Naive thymus-derived CD8-positive, alpha-beta T cell (primary cell): ENCODE results near the gene MTG2. TPM values are rescaled to one million over a fixed set of nuclear protein-coding genes. Genes with fewer than 3 reads are reported as not detected.

Experiments used
- ATAC-seq, 2 donors: fragments of 150-1000 bp; cut with Tn5 transposase in 1 of 2; sonication (Bioruptor Pico), chemical (Tn5 transposase) in 1 of 2; 1 replicate in 1 of 2; 2 replicates in 1 of 2; pipeline ENCODE4 v1.10.0; 2021; ENCODE audit warnings: mild to moderate bottlenecking in 2 of 2, moderate library complexity in 2 of 2
- POLR2A ChIA-PET: fragments of 350-600 bp; sonication (Branson Sonifier 250); formaldehyde crosslinking; loops from one replicate; lab custom pipeline; 2021; ENCODE audit warnings: antibody characterized with exemption; lab: Charles Lee
- DNase-seq, 10 donors: peaks; one replicate each; pipeline versions ENCODE4 v3.0.0 to v3.0.0-alpha.2; 2020 to 2022
- H3K27ac Mint-ChIP-seq, 10 donors: one replicate each; pipeline ENCODE4 v1.8.0; 2020 to 2022; ENCODE audit warnings: mild to moderate bottlenecking in 10 of 10, mixed read lengths in 10 of 10, moderate library complexity in 4 of 10, inconsistent platforms in 1 of 10
- H3K27me3 Mint-ChIP-seq, 5 donors: one replicate each; pipeline ENCODE4 v1.8.0; 2021 to 2022; ENCODE audit warnings: mixed read lengths in 5 of 5
- H3K36me3 Mint-ChIP-seq, 3 donors: one replicate each; pipeline ENCODE4 v1.8.0; 2020 to 2022; ENCODE audit warnings: mixed read lengths in 3 of 3, mild to moderate bottlenecking in 2 of 3, inconsistent platforms in 1 of 3
- H3K4me1 Mint-ChIP-seq, 4 donors: one replicate each; pipeline ENCODE4 v1.8.0; 2021 to 2022; ENCODE audit warnings: mixed read lengths in 4 of 4
- H3K4me3 Mint-ChIP-seq, 10 donors: one replicate each; pipeline ENCODE4 v1.8.0; 2020 to 2022; ENCODE audit warnings: mild to moderate bottlenecking in 10 of 10, mixed read lengths in 10 of 10, moderate library complexity in 6 of 10, inconsistent platforms in 1 of 10
- H3K9me3 Mint-ChIP-seq, 9 donors: one replicate each; pipeline ENCODE4 v1.8.0; 2020 to 2022; ENCODE audit warnings: mixed read lengths in 9 of 9, mild to moderate bottlenecking in 3 of 9, inconsistent platforms in 1 of 9, moderate library complexity in 1 of 9
- polyA plus RNA-seq, 3 donors: library from polyadenylated mRNA; unstranded; fragments of 300-500 nt; fragmentation: Illumina TruSeq; gene quantifications; one replicate each; pipeline ENCODE4 v1.2.3, GENCODE V29; 2021
- total RNA-seq, 8 experiments: library from RNA in 2 of 8; stranded (reverse) in 2 of 8; gene quantifications; one replicate each; pipeline ENCODE4 v1.2.3 and lab custom pipeline; 2021 to 2026

MTG2 gene
- total and polyA plus RNA-seq, 5 experiments from 2014 or later, result 21.8 to 45.1 (median 28.5) TPM

GRCh38 chr20:62215991-62216635 lies 33.3 kb downstream of the MTG2 start:
- POLR2A ChIA-PET, result no interaction called here
- peaks cover 1 to 6% (median 3%) of the 10 kb centered on the region in 4 donors for H3K4me1 Mint-ChIP-seq
- no peak for DNase-seq
- H3K27ac Mint-ChIP-seq, result no peak overlapping the region
- no peak overlapping the region for H3K4me3 Mint-ChIP-seq
- peaks cover 1 to 55% (median 20%) of the 10 kb centered on the region in 5 donors for H3K27me3 Mint-ChIP-seq
- H3K9me3 Mint-ChIP-seq, result no peaks in the 10 kb centered on the region
- H3K36me3 Mint-ChIP-seq, result no peaks in the 10 kb centered on the region
- no peak for ATAC-seq

- DNase-seq, result no peak
- Mint-ChIP-seq H3K36me3 (peaks cover 0 to 2% (median 0%) of the 10 kb centered on the region in 3 donors), H3K27ac (peak overlapping the region in 1 of 10 donors; percentile 33), H3K27me3 (peaks cover 2 to 63% (median 27%) of the 10 kb centered on the region in 5 donors), H3K4me3 (peak overlapping the region in 1 of 10 donors; percentile 33), H3K4me1 (peaks cover 3 to 8% (median 3%) of the 10 kb centered on the region in 4 donors), H3K9me3 (no peaks in the 10 kb centered on the region)
- ATAC-seq, result no peak
- POLR2A ChIA-PET, result interaction anchor here (0.6 kb wide), 1 partner anchor 36 kb away, joined by 5 read pairs; no protein-coding TSS in a partner anchor
Measured at GRCh38 chr20:62216636-62217566, 34.1 kb downstream of the MTG2 start.

- no peaks in the 10 kb centered on the region for H3K9me3 Mint-ChIP-seq
- peaks cover 2 to 70% (median 37%) of the 10 kb centered on the region in 5 donors for H3K27me3 Mint-ChIP-seq
- peak overlapping the region in 2 of 10 donors; percentile 22 to 32 for H3K4me3 Mint-ChIP-seq
- H3K27ac Mint-ChIP-seq, result no peak overlapping the region
- peaks cover 0 to 2% (median 0%) of the 10 kb centered on the region in 3 donors for H3K36me3 Mint-ChIP-seq
- POLR2A ChIA-PET, result no interaction called here
- DNase-seq (no peak), ATAC-seq (no peak)
- H3K4me1 Mint-ChIP-seq, result peaks cover 3 to 8% (median 3%) of the 10 kb centered on the region in 4 donors
Measured at GRCh38 chr20:62217913-62218773, 35.3 kb downstream of the MTG2 start.

- H3K4me3 Mint-ChIP-seq, result peak overlapping the region in 9 of 10 donors; percentile 12 to 75 (median 47)
Measured at GRCh38 chr20:62219101-62219991, 36.5 kb downstream of the MTG2 start.

GRCh38 chr20:62219992-62220665 lies 37.3 kb downstream of the MTG2 start, which contains the start of gene HRH3:
Gene HRH3, minus strand, starts transcription at chr20:62220278. Its CDS starts 308 bp downstream, at chr20:62219970.
- Mint-ChIP-seq H3K4me3 (peak within 1 kb of the TSS; percentile 31 to 75 (median 59)), H3K9me3 (no peaks in the 10 kb centered on the region), H3K27ac (peak within 1 kb of the TSS in 1 of 10 donors; percentile 81), H3K4me1 (peaks cover 3 to 8% (median 4%) of the 10 kb centered on the region in 4 donors), H3K27me3 (peaks cover 6 to 71% (median 39%) of the 10 kb centered on the region in 5 donors), H3K36me3 (peaks cover 0 to 2% (median 0%) of the 10 kb centered on the region in 3 donors)
- peak; percentile 82 to 88 for ATAC-seq
- POLR2A ChIA-PET, result no interaction called here
- peak in 8 of 10 donors; percentile 17 to 63 (median 44) for DNase-seq

More at GRCh38 chr20:62219101-62219991, 36.5 kb downstream of the MTG2 start:
- peaks cover 3 to 8% (median 3%) of the 10 kb centered on the region in 4 donors for H3K4me1 Mint-ChIP-seq
- H3K36me3 Mint-ChIP-seq, result peaks cover 0 to 2% (median 0%) of the 10 kb centered on the region in 3 donors
- ATAC-seq (peak; percentile 48 to 55), DNase-seq (no peak)
- H3K9me3 Mint-ChIP-seq, result no peaks in the 10 kb centered on the region
- H3K27ac Mint-ChIP-seq, result no peak overlapping the region
- peaks cover 2 to 70% (median 34%) of the 10 kb centered on the region in 5 donors for H3K27me3 Mint-ChIP-seq
- POLR2A ChIA-PET, result no interaction called here

GRCh38 chr20:62220666-62221568 lies 38.1 kb downstream of the MTG2 start:
- peaks cover 6 to 73% (median 44%) of the 10 kb centered on the region in 5 donors for H3K27me3 Mint-ChIP-seq
- DNase-seq, result no peak
- ATAC-seq, result no peak
- H3K27ac Mint-ChIP-seq, result peak overlapping the region in 1 of 10 donors; percentile 81
- peaks cover 0 to 2% (median 0%) of the 10 kb centered on the region in 3 donors for H3K36me3 Mint-ChIP-seq
- H3K4me3 Mint-ChIP-seq, result peak overlapping the region in 8 of 10 donors; percentile 27 to 67 (median 46)
- POLR2A ChIA-PET, result no interaction called here
- H3K9me3 Mint-ChIP-seq, result no peaks in the 10 kb centered on the region
- H3K4me1 Mint-ChIP-seq, result peaks cover 3 to 8% (median 4%) of the 10 kb centered on the region in 4 donors

- H3K36me3 Mint-ChIP-seq, result peaks cover 0 to 2% (median 0%) of the 10 kb centered on the region in 3 donors
- H3K4me3 Mint-ChIP-seq, result no peak overlapping the region
- H3K9me3 Mint-ChIP-seq, result no peaks in the 10 kb centered on the region
- DNase-seq, result no peak
- H3K4me1 Mint-ChIP-seq, result peaks cover 3 to 8% (median 4%) of the 10 kb centered on the region in 4 donors
- POLR2A ChIA-PET, result no interaction called here
- ATAC-seq, result no peak
- no peak overlapping the region for H3K27ac Mint-ChIP-seq
- H3K27me3 Mint-ChIP-seq, result peaks cover 8 to 72% (median 43%) of the 10 kb centered on the region in 5 donors
Measured at GRCh38 chr20:62222266-62222850, 39.5 kb downstream of the MTG2 start.

GRCh38 chr20:62222972-62223371 lies 40.1 kb downstream of the MTG2 start:
- POLR2A ChIA-PET, result no interaction called here
- H3K4me3 Mint-ChIP-seq, result no peak overlapping the region
- peaks cover 0 to 2% (median 0%) of the 10 kb centered on the region in 3 donors for H3K36me3 Mint-ChIP-seq
- no peaks in the 10 kb centered on the region for H3K9me3 Mint-ChIP-seq
- H3K27me3 Mint-ChIP-seq, result peaks cover 8 to 68% (median 43%) of the 10 kb centered on the region in 5 donors
- peaks cover 3 to 8% (median 4%) of the 10 kb centered on the region in 4 donors for H3K4me1 Mint-ChIP-seq
- DNase-seq (no peak), ATAC-seq (no peak)
- no peak overlapping the region for H3K27ac Mint-ChIP-seq

GRCh38 chr20:62223571-62223970 lies 40.7 kb downstream of the MTG2 start:
- POLR2A ChIA-PET, result no interaction called here
- peaks cover 8 to 65% (median 43%) of the 10 kb centered on the region in 5 donors for H3K27me3 Mint-ChIP-seq
- no peak overlapping the region for H3K4me3 Mint-ChIP-seq
- ATAC-seq, result no peak
- H3K9me3 Mint-ChIP-seq, result no peaks in the 10 kb centered on the region
- no peak overlapping the region for H3K27ac Mint-ChIP-seq
- H3K36me3 Mint-ChIP-seq, result peaks cover 0 to 2% (median 0%) of the 10 kb centered on the region in 3 donors
- no peak for DNase-seq
- peaks cover 3 to 8% (median 5%) of the 10 kb centered on the region in 4 donors for H3K4me1 Mint-ChIP-seq
